Measurements from ENCODE around the gene SLC44A3.

DNA sequence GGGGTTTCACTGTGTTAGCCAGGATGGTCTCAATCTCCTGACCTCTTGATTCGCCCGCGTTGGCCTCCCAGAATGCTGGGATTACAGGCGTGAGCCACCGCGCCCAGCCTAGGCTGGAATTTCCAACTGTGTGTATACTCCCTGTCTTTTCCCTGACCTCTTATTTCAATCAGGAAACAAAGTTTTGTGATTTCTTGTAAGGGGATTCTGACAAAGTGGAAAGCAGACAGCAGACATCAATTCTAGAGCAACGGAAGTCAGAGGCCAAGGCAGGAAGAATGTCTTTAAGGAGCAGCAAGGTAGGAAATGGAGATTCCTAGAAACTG lies 36.0 kb upstream of the SLC44A3 start:
- TF ChIP-seq CTCF (conservative IDR thresholded peaks at IDR 0.05 in 1 of 2, IDR thresholded peaks at IDR 0.05 in 1 of 2; ENCODE audit: low read depth in 1 of 2, low read length in 2 of 2) (no peak), EZH2 (IDR thresholded peaks at IDR 0.05; ENCODE audit: low read length, missing control alignments) (no peak)
